Measurements from ENCODE around the gene UBE2E2. TPM values are rescaled to one million over a fixed set of nuclear protein-coding genes. Genes with fewer than 3 reads are reported as not detected.

UBE2E2 gene
- polyA plus RNA-seq, 2 donors = 16.6 to 21.0 TPM

DNA sequence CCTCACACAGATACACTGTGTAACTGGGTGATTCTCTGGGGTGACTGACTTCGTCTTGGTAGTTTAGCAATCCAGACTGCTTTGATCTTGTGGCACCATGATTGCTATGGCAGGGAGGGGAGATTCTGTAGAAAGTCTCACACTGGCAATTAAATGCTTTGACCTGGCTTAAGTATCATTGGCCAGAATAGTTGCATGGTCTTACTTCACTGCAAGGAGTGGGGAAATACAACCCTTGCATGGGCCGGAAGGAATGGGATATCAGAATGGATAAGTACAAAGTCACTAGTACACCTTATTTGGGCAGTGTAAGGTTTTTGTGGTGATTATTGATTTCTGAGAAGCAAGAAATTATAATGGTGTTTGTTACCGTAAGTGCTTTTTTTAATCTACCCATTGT lies 153.8 kb downstream of the UBE2E2 start:
- H3K9me3 ChIP-seq (ENCODE audit: control insufficient read depth in 2 of 2, insufficient read depth in 1 of 2, low read depth in 1 of 2, low read length in 1 of 2) = no peaks in the 10 kb centered on the region
- 91 to 94% methylated on average over 3 of the region's 3 CpGs for WGBS, 2 donors
- H3K4me1 ChIP-seq (ENCODE audit: control insufficient read depth in 2 of 2, insufficient read depth in 2 of 2, low read length in 1 of 2) = no peaks in the 10 kb centered on the region
- no peak overlapping the region for H3K27ac ChIP-seq (ENCODE audit: low read depth in 2 of 2, low read length in 1 of 2)
- H3K27me3 ChIP-seq (ENCODE audit: control insufficient read depth in 1 of 2, insufficient read depth in 2 of 2, low read length in 2 of 2) = no peaks in the 10 kb centered on the region
- no peaks in the 10 kb centered on the region for H3K36me3 ChIP-seq (ENCODE audit: control insufficient read depth in 2 of 2, insufficient read depth in 2 of 2, low read length in 1 of 2)
- no peak overlapping the region for H3K4me3 ChIP-seq (ENCODE audit: low read depth in 1 of 2, low read length in 2 of 2)

DNA sequence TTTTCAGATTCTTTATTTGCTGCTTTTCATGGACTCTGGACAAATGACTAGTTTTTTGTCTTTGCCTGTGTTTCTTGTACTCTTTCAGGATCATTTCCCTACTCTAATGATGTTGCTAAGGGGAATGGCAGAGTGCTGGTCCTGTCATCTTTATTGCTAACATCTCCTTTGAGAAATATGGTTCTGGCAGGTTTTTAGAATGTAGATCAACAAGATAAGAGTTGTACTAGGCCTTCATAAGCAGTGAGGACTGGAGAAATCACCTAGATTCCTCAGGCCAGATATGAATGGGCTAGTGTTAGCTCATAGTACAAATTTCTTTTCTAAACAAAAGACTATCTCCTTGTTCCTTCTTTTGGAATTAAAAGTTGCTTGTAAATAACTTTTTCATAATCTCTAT lies 156.0 kb downstream of the UBE2E2 start:
- H3K27me3 ChIP-seq (ENCODE audit: control insufficient read depth in 1 of 2, insufficient read depth in 2 of 2, low read length in 2 of 2) = no peaks in the 10 kb centered on the region
- peaks cover 0 to 2% of the 10 kb centered on the region in 2 donors for H3K9me3 ChIP-seq (ENCODE audit: control insufficient read depth in 2 of 2, insufficient read depth in 1 of 2, low read depth in 1 of 2, low read length in 1 of 2)
- H3K27ac ChIP-seq (ENCODE audit: low read depth in 2 of 2, low read length in 1 of 2) = no peak overlapping the region
- no peak overlapping the region for H3K4me3 ChIP-seq (ENCODE audit: low read depth in 1 of 2, low read length in 2 of 2)
- H3K36me3 ChIP-seq (ENCODE audit: control insufficient read depth in 2 of 2, insufficient read depth in 2 of 2, low read length in 1 of 2) = no peaks in the 10 kb centered on the region
- no peaks in the 10 kb centered on the region for H3K4me1 ChIP-seq (ENCODE audit: control insufficient read depth in 2 of 2, insufficient read depth in 2 of 2, low read length in 1 of 2)

DNA sequence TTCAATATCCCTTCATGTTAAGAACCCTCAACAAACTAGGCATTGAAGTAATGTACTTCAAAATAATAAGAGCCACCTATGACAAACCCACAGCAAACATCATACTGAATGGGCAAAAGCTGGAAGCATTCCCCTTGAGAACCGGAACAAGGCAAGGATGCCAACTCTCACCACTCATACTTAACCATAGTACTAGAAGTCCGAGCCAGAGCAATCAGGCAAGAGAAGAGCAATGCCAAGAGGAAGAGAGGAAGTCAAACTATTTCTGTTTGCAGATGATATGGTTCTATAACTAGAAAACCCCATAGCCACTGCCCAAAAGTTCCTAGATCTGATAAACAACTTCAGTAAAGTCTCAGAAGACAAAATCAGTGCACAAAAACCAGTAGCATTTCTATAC lies 161.9 kb downstream of the UBE2E2 start:
- no peaks in the 10 kb centered on the region for H3K36me3 ChIP-seq (ENCODE audit: control insufficient read depth in 2 of 2, insufficient read depth in 2 of 2, low read length in 1 of 2)
- H3K4me3 ChIP-seq (ENCODE audit: low read depth in 1 of 2, low read length in 2 of 2) = no peak overlapping the region
- 64 to 82% methylated on average over 2 of the region's 2 CpGs for WGBS, 2 donors
- H3K27ac ChIP-seq (ENCODE audit: low read depth in 2 of 2, low read length in 1 of 2) = no peak overlapping the region
- no peaks in the 10 kb centered on the region for H3K27me3 ChIP-seq (ENCODE audit: control insufficient read depth in 1 of 2, insufficient read depth in 2 of 2, low read length in 2 of 2)
- H3K9me3 ChIP-seq (ENCODE audit: control insufficient read depth in 2 of 2, insufficient read depth in 1 of 2, low read depth in 1 of 2, low read length in 1 of 2) = peaks cover 0 to 2% of the 10 kb centered on the region in 2 donors
- H3K4me1 ChIP-seq (ENCODE audit: control insufficient read depth in 2 of 2, insufficient read depth in 2 of 2, low read length in 1 of 2) = no peaks in the 10 kb centered on the region

- Histone ChIP-seq H3K36me3 (ENCODE audit: control insufficient read depth in 2 of 2, insufficient read depth in 2 of 2, low read length in 1 of 2) (no peaks in the 10 kb centered on the region), H3K27me3 (ENCODE audit: control insufficient read depth in 1 of 2, insufficient read depth in 2 of 2, low read length in 2 of 2) (no peaks in the 10 kb centered on the region), H3K4me1 (ENCODE audit: control insufficient read depth in 2 of 2, insufficient read depth in 2 of 2, low read length in 1 of 2) (no peaks in the 10 kb centered on the region), H3K4me3 (ENCODE audit: low read depth in 1 of 2, low read length in 2 of 2) (no peak overlapping the region), H3K27ac (ENCODE audit: low read depth in 2 of 2, low read length in 1 of 2) (no peak overlapping the region), H3K9me3 (ENCODE audit: control insufficient read depth in 2 of 2, insufficient read depth in 1 of 2, low read depth in 1 of 2, low read length in 1 of 2) (no peaks in the 10 kb centered on the region)
- WGBS, 2 donors = 71 to 78% methylated on average over 1 of the region's 1 CpG
Measured at GRCh38 chr3:23368731-23369130, 165.6 kb downstream of the UBE2E2 start.

- WGBS, 2 donors = 80 to 84% methylated on average over 1 of the region's 1 CpG
- H3K4me1 ChIP-seq (ENCODE audit: control insufficient read depth in 2 of 2, insufficient read depth in 2 of 2, low read length in 1 of 2) = no peaks in the 10 kb centered on the region
- H3K9me3 ChIP-seq (ENCODE audit: control insufficient read depth in 2 of 2, insufficient read depth in 1 of 2, low read depth in 1 of 2, low read length in 1 of 2) = no peaks in the 10 kb centered on the region
- H3K27me3 ChIP-seq (ENCODE audit: control insufficient read depth in 1 of 2, insufficient read depth in 2 of 2, low read length in 2 of 2) = no peaks in the 10 kb centered on the region
- H3K27ac ChIP-seq (ENCODE audit: low read depth in 2 of 2, low read length in 1 of 2) = no peak overlapping the region
- H3K36me3 ChIP-seq (ENCODE audit: control insufficient read depth in 2 of 2, insufficient read depth in 2 of 2, low read length in 1 of 2) = no peaks in the 10 kb centered on the region
- no peak overlapping the region for H3K4me3 ChIP-seq (ENCODE audit: low read depth in 1 of 2, low read length in 2 of 2)
Measured at GRCh38 chr3:23372285-23372684, 169.2 kb downstream of the UBE2E2 start.

- no peaks in the 10 kb centered on the region for H3K27me3 ChIP-seq (ENCODE audit: control insufficient read depth in 1 of 2, insufficient read depth in 2 of 2, low read length in 2 of 2)
- no peaks in the 10 kb centered on the region for H3K4me1 ChIP-seq (ENCODE audit: control insufficient read depth in 2 of 2, insufficient read depth in 2 of 2, low read length in 1 of 2)
- no peaks in the 10 kb centered on the region for H3K9me3 ChIP-seq (ENCODE audit: control insufficient read depth in 2 of 2, insufficient read depth in 1 of 2, low read depth in 1 of 2, low read length in 1 of 2)
- H3K36me3 ChIP-seq (ENCODE audit: control insufficient read depth in 2 of 2, insufficient read depth in 2 of 2, low read length in 1 of 2) = no peaks in the 10 kb centered on the region
- H3K27ac ChIP-seq (ENCODE audit: low read depth in 2 of 2, low read length in 1 of 2) = no peak overlapping the region
- no peak overlapping the region for H3K4me3 ChIP-seq (ENCODE audit: low read depth in 1 of 2, low read length in 2 of 2)
- 89 to 91% methylated on average over 3 of the region's 3 CpGs for WGBS, 2 donors
Measured at GRCh38 chr3:23376516-23377248, 173.6 kb downstream of the UBE2E2 start.

- Histone ChIP-seq H3K27ac (ENCODE audit: low read depth in 2 of 2, low read length in 1 of 2) (no peak overlapping the region), H3K27me3 (ENCODE audit: control insufficient read depth in 1 of 2, insufficient read depth in 2 of 2, low read length in 2 of 2) (no peaks in the 10 kb centered on the region), H3K4me1 (ENCODE audit: control insufficient read depth in 2 of 2, insufficient read depth in 2 of 2, low read length in 1 of 2) (no peaks in the 10 kb centered on the region), H3K9me3 (ENCODE audit: control insufficient read depth in 2 of 2, insufficient read depth in 1 of 2, low read depth in 1 of 2, low read length in 1 of 2) (no peaks in the 10 kb centered on the region), H3K4me3 (ENCODE audit: low read depth in 1 of 2, low read length in 2 of 2) (no peak overlapping the region), H3K36me3 (ENCODE audit: control insufficient read depth in 2 of 2, insufficient read depth in 2 of 2, low read length in 1 of 2) (no peaks in the 10 kb centered on the region)
- WGBS, 2 donors = 98 to 100% methylated on average over 1 of the region's 1 CpG
Measured at GRCh38 chr3:23377928-23378672, 175.0 kb downstream of the UBE2E2 start.

- 74 to 83% methylated on average over 3 of the region's 3 CpGs for WGBS, 2 donors
- H3K4me1 ChIP-seq (ENCODE audit: control insufficient read depth in 2 of 2, insufficient read depth in 2 of 2, low read length in 1 of 2) = no peaks in the 10 kb centered on the region
- no peaks in the 10 kb centered on the region for H3K9me3 ChIP-seq (ENCODE audit: control insufficient read depth in 2 of 2, insufficient read depth in 1 of 2, low read depth in 1 of 2, low read length in 1 of 2)
- H3K4me3 ChIP-seq (ENCODE audit: low read depth in 1 of 2, low read length in 2 of 2) = no peak overlapping the region
- H3K36me3 ChIP-seq (ENCODE audit: control insufficient read depth in 2 of 2, insufficient read depth in 2 of 2, low read length in 1 of 2) = no peaks in the 10 kb centered on the region
- no peak overlapping the region for H3K27ac ChIP-seq (ENCODE audit: low read depth in 2 of 2, low read length in 1 of 2)
- H3K27me3 ChIP-seq (ENCODE audit: control insufficient read depth in 1 of 2, insufficient read depth in 2 of 2, low read length in 2 of 2) = no peaks in the 10 kb centered on the region
Measured at GRCh38 chr3:23383875-23384274, 180.7 kb downstream of the UBE2E2 start.

GRCh38 chr3:23385327-23385726 lies 182.2 kb downstream of the UBE2E2 start:
- Histone ChIP-seq H3K9me3 (ENCODE audit: control insufficient read depth in 2 of 2, insufficient read depth in 1 of 2, low read depth in 1 of 2, low read length in 1 of 2) (no peaks in the 10 kb centered on the region), H3K27ac (ENCODE audit: low read depth in 2 of 2, low read length in 1 of 2) (no peak overlapping the region), H3K36me3 (ENCODE audit: control insufficient read depth in 2 of 2, insufficient read depth in 2 of 2, low read length in 1 of 2) (no peaks in the 10 kb centered on the region), H3K27me3 (ENCODE audit: control insufficient read depth in 1 of 2, insufficient read depth in 2 of 2, low read length in 2 of 2) (no peaks in the 10 kb centered on the region), H3K4me1 (ENCODE audit: control insufficient read depth in 2 of 2, insufficient read depth in 2 of 2, low read length in 1 of 2) (no peaks in the 10 kb centered on the region), H3K4me3 (ENCODE audit: low read depth in 1 of 2, low read length in 2 of 2) (no peak overlapping the region)
- WGBS, 2 donors = 49 to 68% methylated on average over 1 of the region's 1 CpG
